GM23338 (cell line): ENCODE data around the gene CXXC5.

Experiments
- CTCF ChIP-seq, 2 experiments: fragments of 200-600 bp in 1 of 2; sonication (generic) in 1 of 2; conservative IDR thresholded peaks; 2 replicates each; pipeline versions ENCODE4 v1.5.1 to v1.6.1; 2016 to 2017; ENCODE audit warnings: antibody characterized with exemption in 2 of 2, low read depth in 2 of 2, mild to moderate bottlenecking in 2 of 2, moderate library complexity in 1 of 2
- ETS1 ChIP-seq: IDR thresholded peaks from 2 replicates; pipeline ENCODE4 v1.6.1; 2016; ENCODE audit warnings: antibody characterized with exemption
- EZH2 ChIP-seq: fragments of 200-600 bp; sonication (generic); IDR thresholded peaks from one replicate; pipeline ENCODE4 v1.8.0; 2017; ENCODE audit warnings: antibody characterized with exemption, mild to moderate bottlenecking, low read depth; ENCODE audit not compliant: unreplicated experiment
- EZH2phosphoT487 ChIP-seq: fragments of 200-600 bp; sonication (generic); IDR thresholded peaks from one replicate; pipeline ENCODE4 v1.8.1; 2018; ENCODE audit warnings: antibody characterized with exemption; ENCODE audit not compliant: unreplicated experiment
- POLR2AphosphoS5 ChIP-seq: IDR thresholded peaks from 2 replicates; pipeline ENCODE4 v1.6.1; 2016; ENCODE audit warnings: antibody characterized with exemption, low read depth
- REST ChIP-seq: IDR thresholded peaks from one replicate; pipeline ENCODE4 v1.6.1; 2018; ENCODE audit warnings: antibody characterized with exemption; ENCODE audit not compliant: unreplicated experiment

- TF ChIP-seq CTCF (conservative IDR thresholded peaks at IDR 0.05; ENCODE audit: low read depth in 2 of 2) = no peak
- no peak for TF ChIP-seq ETS1
- no peak for TF ChIP-seq EZH2
- TF ChIP-seq EZH2phosphoT487 = no peak
- no peak for TF ChIP-seq REST
- TF ChIP-seq POLR2AphosphoS5 = no peak
These were observed 46.5 kb downstream of the CXXC5 start for GRCh38 chr5:139694556-139695177.
